ENCODE results near the gene LRRC27. TPM values are rescaled to one million over a fixed set of nuclear protein-coding genes. Genes with fewer than 3 reads are reported as not detected.

LRRC27 gene
- total RNA-seq, 1 donor from 2014 or later, result 3.8 TPM

DNA sequence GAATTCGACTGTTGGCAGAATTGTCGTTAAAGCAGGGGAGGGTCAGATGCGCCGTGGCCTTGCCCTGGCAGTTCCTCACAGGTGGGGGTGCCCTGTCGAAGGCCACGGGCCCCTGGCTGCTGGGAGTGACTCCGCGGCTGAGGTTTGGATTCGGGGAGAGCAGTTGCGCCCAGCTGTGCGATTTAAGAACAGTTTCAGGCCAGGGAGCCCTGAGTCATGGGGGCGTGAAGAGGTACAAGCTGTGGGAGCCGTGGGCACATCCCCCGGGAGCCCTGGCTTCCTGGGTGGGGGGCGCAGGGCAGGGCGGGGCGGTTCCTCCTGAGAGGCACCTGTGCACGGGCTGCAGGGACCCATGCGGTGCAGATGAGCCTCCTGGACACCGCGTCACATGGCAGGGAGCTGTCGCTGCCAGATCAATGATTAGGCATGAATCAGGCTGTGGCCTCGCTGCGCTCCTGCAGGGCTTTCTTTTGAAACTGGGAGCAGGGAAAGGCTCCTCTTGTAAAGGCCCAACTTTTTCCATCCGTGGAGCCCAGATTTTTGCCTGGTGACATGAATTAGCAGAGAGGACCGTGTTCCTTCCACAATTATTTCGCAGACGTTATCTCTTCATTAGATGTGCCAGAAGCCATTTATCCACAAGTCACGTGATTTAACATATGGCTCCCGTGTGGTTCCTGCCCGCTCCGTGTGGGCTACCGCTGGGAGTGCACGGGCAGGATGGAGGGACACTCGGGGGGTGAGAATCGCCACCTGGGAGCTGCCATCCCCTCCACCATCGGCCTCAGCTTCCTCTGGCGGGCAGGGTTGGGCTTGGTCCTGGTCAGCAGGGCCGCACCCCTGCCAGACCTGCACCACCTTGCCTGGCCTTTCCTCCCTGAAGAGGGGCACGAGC, 65.9 kb downstream of the LRRC27 start:
- Histone ChIP-seq H3K4me3 (peak overlapping the region; percentile 91), H3K9me3 (replicated peaks) (no peaks in the 10 kb centered on the region), H3K27me3 (ENCODE audit: low read depth) (no peaks in the 10 kb centered on the region), H3K27ac (replicated peaks) (peak overlapping the region; percentile 98), H3K36me3 (no peaks in the 10 kb centered on the region), H3K4me1 (peaks cover 69% of the 10 kb centered on the region)
- peak; percentile 32 for DNase-seq
- intact Hi-C loops (cut with micrococcal nuclease), result no loop called here
- TF ChIP-seq, protein P1, sequence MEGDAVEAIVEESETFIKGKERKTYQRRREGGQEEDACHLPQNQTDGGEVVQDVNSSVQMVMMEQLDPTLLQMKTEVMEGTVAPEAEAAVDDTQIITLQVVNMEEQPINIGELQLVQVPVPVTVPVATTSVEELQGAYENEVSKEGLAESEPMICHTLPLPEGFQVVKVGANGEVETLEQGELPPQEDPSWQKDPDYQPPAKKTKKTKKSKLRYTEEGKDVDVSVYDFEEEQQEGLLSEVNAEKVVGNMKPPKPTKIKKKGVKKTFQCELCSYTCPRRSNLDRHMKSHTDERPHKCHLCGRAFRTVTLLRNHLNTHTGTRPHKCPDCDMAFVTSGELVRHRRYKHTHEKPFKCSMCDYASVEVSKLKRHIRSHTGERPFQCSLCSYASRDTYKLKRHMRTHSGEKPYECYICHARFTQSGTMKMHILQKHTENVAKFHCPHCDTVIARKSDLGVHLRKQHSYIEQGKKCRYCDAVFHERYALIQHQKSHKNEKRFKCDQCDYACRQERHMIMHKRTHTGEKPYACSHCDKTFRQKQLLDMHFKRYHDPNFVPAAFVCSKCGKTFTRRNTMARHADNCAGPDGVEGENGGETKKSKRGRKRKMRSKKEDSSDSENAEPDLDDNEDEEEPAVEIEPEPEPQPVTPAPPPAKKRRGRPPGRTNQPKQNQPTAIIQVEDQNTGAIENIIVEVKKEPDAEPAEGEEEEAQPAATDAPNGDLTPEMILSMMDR (IDR thresholded peaks at IDR 0.05; ENCODE audit: borderline replicate concordance), result no peak

DNA sequence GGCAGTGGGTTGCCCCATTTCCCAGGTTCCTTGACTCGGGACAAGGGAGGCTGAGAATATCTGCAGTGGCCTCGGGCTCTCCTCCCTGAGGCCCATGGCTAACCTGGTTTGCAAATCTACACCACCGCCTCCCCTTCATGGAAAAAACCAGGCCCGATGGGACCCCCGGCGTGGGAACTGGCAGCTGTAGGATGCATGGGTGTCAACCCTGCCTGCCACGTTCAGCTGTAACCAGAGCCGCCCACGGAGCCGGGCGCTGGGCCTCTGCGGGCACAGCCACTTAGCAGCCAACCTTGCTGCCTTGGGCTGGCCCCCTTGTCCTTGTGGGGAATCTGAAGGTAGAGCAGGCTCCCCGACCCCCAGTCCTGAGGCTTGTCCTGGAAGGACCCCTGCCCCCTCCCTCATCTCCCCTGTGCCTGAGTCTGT, 66.6 kb downstream of the LRRC27 start:
- H3K4me1 ChIP-seq, result peaks cover 69% of the 10 kb centered on the region
- TF ChIP-seq, protein P1 (IDR thresholded peaks at IDR 0.05; ENCODE audit: borderline replicate concordance), result no peak
- no peaks in the 10 kb centered on the region for H3K9me3 ChIP-seq (replicated peaks)
- no peaks in the 10 kb centered on the region for H3K36me3 ChIP-seq
- H3K4me3 ChIP-seq, result peak overlapping the region; percentile 91
- peak overlapping the region; percentile 98 for H3K27ac ChIP-seq (replicated peaks)
- H3K27me3 ChIP-seq (ENCODE audit: low read depth), result no peaks in the 10 kb centered on the region
- peak; percentile 12 for DNase-seq
- intact Hi-C loops (cut with micrococcal nuclease), result no loop called here

DNA sequence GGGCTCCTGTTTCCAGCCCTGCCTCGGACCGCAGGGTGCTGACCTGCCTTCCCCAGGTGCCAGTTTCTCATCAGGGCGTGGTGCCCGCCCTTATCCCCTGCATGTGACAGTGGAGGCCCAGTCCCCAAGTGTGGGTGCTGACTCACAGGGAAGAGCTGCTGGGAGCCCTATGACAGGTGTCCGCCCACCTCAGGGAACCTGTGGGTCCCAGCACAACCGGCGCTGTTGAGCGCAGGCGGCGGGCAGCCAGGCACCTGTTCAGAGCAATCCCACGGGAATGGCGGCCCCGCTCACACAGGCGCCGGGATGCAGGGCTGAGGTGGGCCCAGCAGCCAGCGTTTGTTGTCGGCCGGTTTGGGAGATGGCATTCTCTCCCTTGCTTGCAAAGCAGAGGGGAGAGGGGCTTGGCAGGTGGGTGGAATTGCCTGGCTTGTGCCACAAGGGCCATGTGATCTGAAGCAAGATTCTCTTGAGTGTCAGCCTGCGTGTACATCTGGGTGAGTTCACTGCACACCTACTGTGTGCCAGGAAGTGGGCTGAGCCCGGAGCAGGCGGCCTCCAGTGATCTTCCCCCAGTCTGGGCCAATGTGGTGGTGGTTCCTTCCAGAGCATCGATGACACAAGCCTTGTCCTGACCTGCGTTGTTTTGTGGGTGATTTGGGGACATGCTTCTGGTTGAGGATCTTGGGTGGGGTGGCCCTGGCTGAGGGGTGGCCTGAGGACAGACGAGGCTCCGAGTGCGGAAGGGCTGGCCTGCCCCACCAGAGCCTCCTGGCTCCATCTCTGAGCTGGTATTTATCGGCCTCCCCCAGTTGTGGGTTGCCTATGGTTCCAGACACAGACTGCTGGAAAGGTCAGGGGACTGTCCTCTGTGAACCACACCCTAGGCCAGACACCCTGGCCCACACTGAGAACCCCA, 67.4 kb downstream of the LRRC27 start:
- peak overlapping the region; percentile 98 for H3K27ac ChIP-seq (replicated peaks)
- DNase-seq, result peak; percentile 15
- peaks cover 69% of the 10 kb centered on the region for H3K4me1 ChIP-seq
- TF ChIP-seq, protein P1 (IDR thresholded peaks at IDR 0.05; ENCODE audit: borderline replicate concordance), result no peak
- no peaks in the 10 kb centered on the region for H3K36me3 ChIP-seq
- H3K9me3 ChIP-seq (replicated peaks), result no peaks in the 10 kb centered on the region
- H3K27me3 ChIP-seq (ENCODE audit: low read depth), result no peaks in the 10 kb centered on the region
- no peak overlapping the region for H3K4me3 ChIP-seq
- intact Hi-C loops (cut with micrococcal nuclease), result no loop called here

DNA sequence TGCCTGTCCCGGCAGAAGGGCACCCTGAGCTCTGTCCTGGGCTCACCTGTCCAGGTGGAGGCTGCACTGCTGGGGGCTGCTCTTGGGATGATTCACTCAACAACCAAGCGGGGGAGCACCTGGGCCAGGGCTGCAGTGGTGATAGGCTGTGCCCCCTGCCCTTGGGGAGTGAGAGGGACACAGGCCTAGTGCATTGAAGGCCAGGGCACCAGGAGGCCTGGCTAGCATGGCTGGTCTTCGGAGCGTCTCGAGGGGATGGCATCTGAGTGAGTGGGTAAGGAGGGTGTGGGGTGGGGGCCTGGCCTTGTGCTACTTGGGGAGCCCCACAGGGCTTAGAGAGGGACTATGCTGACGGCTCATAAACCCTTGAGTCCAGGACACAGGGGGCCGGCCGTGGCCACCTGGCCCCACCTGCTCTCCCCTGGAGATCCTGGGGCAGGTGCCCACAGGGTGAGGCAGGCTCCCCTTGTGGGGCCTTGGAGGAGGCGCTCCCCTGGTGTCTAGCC, 68.1 kb downstream of the LRRC27 start:
- intact Hi-C loops (cut with micrococcal nuclease), result no loop called here

More for the DNA sequence above, 68.1 kb downstream of the LRRC27 start:
- H3K9me3 ChIP-seq (replicated peaks), result no peaks in the 10 kb centered on the region
- peak overlapping the region; percentile 83 for H3K27ac ChIP-seq (replicated peaks)
- TF ChIP-seq, protein P1 (IDR thresholded peaks at IDR 0.05; ENCODE audit: borderline replicate concordance), result no peak
- H3K4me1 ChIP-seq, result peaks cover 67% of the 10 kb centered on the region
- H3K4me3 ChIP-seq, result no peak overlapping the region
- no peaks in the 10 kb centered on the region for H3K27me3 ChIP-seq (ENCODE audit: low read depth)
- peaks cover 4% of the 10 kb centered on the region for H3K36me3 ChIP-seq
- peak; percentile 13 for DNase-seq
